ENCODE data around the gene OR6Y1.

OR6Y1 gene, protein sequence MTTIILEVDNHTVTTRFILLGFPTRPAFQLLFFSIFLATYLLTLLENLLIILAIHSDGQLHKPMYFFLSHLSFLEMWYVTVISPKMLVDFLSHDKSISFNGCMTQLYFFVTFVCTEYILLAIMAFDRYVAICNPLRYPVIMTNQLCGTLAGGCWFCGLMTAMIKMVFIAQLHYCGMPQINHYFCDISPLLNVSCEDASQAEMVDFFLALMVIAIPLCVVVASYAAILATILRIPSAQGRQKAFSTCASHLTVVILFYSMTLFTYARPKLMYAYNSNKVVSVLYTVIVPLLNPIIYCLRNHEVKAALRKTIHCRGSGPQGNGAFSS

DNA sequence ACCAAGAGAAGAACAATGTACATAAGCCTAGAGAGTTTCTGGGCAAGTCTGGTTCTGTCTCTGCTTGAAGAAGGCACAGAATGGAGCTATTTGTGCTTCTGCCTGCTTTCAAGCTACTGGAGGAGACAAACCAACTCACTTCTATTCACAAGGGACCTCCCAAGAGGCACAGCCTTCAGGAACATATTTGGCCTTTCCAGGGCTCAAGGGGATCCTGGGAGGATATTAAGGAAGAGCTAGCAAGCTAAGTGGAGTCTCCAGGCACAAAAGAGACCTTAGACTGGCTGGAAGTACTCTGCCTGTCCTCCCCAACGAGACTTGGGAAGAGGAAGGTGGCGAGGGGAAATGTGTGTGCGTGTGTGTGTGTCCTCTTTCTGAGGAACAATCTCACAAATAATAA is at the start of gene OR6Y1:
OR6Y1 (minus strand) TSS at position 54 of the 400 bp plus-strand sequence. CDS start 6,300 bp downstream, outside the sequence.
- intact Hi-C loops (cut with DNase I), result no loop called here

DNA sequence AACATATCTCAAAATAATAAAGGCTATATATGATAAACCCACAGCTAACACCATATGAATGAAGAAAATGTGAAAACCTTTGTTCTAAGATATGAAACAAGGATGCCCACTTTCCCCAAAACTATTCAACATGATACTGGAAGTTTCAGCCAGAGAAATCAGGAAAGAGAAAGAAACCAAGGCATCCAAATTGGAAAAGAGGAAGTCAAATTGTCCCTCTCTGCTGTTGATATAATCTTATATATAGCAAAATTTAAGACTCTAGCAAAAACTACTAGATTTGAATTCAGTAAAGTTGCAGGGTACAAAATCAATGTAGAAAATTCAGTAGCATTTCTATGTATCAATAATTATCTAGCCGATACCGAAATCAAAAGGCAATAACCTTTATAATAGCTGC is 46.5 kb upstream of the OR6Y1 start:
- no peak for DNase-seq
- intact Hi-C loops (cut with DNase I), result no loop called here

More for the DNA sequence above, at the start of gene OR6Y1:
- no peak for DNase-seq

DNA sequence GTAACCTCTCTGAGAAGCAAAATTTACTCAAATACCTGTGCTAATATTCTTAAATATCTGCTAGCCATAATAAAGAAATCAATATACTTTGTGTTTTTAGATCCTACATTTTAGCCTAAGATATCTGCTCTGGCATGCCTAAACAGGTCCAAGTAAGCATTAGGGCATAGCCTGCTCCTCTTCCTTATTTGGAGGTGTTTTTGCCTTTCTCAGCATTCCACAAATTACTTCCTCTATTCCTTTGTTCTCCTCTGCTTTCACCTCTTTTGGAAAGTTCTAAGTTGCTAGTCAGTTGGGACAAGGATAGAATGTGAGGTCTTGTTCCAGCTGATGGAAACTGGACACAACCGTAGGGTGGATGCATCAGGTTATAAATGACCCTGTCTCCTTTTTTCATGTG is 32.7 kb upstream of the OR6Y1 start:
- intact Hi-C loops (cut with DNase I), result no loop called here
- DNase-seq, result no peak

DNA sequence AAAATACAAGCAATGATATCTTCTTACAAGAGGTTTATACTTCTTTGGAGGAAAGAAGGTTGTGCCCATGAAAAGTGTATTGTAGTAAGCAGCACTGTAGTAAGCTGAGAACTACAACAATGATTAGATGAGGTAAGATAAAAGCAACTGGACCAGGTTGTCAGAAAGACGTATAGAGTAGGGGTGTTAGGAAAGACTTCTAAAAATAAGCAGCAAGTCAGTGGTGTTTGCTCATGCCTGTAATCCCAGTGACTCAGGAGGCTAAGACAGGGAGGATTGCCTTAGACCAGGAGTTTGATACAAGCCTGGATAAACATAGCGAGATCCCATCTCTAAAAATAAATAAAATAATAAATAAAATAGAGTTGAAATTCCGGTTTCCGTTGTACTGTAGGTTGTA is 29.8 kb upstream of the OR6Y1 start:
- DNase-seq, result no peak
- intact Hi-C loops (cut with DNase I), result no loop called here

DNA sequence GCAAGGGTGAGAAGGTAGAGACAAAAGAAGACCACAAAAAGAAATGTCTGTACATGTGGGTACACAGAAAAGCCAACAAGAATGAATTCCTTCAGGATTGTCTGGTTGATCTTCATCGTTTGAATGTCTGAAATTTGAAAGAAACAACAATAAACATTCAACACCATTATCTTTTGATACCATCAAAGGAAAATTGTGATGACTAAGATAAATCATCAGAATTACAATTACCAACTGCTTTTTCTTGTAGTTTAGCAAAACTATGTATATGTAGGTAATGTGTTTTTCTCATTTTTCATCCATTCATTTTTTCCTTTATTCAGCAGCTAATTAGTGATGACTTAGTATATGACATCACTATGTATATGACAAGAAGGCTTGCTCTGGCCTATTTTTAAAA is 25.5 kb upstream of the OR6Y1 start, which contains the start of gene OR10X1:
OR10X1 (minus strand) TSS at position 167 of the 400 bp plus-strand sequence; CDS start at position 167, 0 bp downstream.
- intact Hi-C loops (cut with DNase I), result no loop called here

DNA sequence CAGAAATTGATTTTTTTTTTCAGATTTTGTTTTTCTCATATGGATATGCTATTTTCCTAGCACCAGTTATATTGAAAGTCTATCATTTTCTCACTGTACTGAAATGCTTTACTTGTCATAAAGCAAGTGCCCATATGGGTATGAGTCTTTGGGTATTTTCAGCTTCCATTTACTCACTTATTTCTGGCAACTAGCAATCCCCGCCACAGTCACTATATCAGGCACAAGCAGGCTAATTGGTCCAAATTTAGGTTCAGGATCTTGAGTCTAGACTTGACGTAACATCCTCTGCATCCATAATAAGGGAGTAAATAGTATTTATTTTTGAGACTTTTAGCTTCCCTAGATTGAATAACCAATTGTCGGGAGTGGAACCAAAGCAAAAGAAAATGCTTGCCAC is 23.4 kb upstream of the OR6Y1 start:
- no peak for DNase-seq
- intact Hi-C loops (cut with DNase I), result no loop called here

More for the DNA sequence above, 25.5 kb upstream of the OR6Y1 start, which contains the start of gene OR10X1:
- no peak for DNase-seq

DNA sequence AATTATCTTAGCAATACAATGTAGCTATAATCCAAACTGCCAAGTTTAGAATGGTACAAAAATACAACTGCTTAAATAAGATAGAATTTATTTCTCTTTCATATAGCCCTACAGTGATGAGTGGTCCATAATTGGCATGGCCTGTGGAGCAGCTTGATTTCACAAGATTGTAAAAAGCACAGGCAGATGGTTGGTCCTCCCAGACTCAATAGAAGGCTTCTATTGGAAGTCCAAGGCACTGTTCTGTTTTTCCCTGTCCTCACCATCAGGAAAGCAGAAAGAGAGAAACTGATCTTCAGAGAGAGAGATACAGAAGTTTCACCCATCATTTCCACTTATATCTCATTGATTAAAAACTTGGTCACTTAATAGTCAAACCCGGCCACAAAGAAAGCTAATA is 18.0 kb upstream of the OR6Y1 start:
- intact Hi-C loops (cut with DNase I), result no loop called here
- no peak for DNase-seq

DNA sequence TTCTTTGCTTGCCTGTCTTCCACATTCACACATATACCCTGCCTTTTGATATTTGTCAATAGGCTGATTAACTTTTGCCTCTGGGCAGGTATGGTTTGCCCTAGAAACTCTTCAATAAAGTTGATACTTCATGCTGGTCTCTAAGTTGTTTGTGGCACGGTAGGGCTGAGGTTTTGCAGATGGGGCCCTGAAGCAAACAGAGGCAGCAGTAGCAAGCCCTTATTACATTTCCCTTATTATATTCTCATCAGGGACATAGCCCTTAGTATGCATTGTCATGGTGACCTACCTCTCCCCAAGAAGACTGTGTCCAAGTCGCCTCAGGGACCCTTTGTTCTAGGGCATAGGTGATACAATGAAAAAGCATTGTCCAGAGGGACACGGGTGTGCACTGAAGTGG is 16.3 kb upstream of the OR6Y1 start, which contains the start of gene OR6P1:
OR6P1 (minus strand) TSS at position 101 of the 400 bp plus-strand sequence. CDS start 6,976 bp downstream, outside the sequence.
- intact Hi-C loops (cut with DNase I), result no loop called here
- DNase-seq, result no peak

DNA sequence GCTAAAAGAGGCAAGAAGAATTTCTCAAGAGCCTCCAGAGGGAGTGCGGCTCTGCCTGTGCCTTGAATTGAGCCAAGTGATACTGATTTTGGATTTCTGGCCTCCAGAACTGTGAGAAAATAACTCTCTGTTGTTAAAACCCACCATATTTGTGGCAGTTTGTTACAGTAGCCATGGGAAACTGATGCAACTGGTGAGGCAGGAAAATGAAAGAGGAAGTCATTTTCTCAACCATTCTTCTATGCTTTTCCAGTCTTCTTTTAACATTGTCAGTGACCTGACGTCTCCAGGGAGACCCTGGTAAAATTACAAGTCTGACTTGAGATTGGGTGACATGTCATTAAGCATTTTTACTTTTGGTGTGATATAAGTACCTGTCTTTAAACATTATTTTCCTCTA is 10.4 kb upstream of the OR6Y1 start:
- intact Hi-C loops (cut with DNase I), result no loop called here
- DNase-seq, result no peak

DNA sequence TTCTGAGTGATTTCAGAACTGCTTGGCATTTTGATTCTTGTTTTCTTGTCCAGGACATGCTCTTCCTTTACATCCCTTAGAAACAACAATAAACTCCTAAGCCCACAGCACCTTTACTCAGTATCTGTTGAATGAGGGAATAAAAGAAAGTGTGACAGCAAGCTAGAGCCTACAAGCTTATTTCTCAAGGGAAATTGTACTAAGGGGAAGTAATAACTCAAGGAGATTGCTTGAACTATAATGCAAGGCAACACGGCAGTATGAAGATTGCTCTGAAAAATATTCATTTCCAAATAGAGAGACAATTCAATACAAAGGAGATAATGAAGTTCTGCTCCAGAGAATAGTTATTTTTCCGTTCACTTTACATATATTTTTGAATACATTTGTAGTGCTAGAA is 9.6 kb upstream of the OR6Y1 start:
- intact Hi-C loops (cut with DNase I), result no loop called here
- no peak for DNase-seq

DNA sequence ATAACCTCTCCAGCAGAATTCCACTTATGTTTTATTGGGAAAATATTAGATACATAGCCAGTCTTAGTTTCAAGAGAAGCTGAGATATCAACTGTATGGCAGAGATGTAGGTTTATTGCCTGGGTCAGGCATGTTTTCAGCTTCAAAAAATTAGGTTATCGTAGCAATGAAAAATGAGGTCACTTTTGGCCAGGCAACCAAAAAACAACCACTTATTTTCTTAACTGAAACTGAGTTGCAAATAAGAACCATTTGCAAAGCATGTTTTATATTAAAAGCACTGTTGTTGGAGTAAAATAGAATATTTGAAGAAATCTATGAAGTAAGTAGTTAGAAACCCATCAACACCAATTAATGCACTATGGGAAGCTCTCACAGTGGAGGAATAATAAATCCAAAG is 5.5 kb upstream of the OR6Y1 start:
- intact Hi-C loops (cut with DNase I), result no loop called here
- no peak for DNase-seq

DNA sequence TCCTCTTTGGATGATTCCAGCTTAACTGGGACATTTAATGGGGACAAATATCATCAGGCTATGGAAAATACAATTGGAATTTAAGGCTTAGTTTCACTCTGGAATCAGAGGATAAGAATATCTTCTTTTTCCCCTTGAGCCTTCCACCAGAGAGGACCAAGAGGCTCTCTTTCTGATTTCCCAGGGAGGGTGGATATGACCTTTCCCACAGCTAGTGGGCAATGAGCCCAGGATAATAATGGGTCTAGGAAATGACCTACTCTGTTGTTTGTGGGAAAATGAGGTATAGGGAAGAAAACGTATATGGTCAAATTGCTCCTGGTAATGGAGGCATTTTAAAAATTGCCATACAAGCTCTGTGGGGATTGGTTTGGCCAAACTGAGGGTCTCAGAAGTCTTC is 1.9 kb downstream of the OR6Y1 start:
- DNase-seq, result no peak

DNA sequence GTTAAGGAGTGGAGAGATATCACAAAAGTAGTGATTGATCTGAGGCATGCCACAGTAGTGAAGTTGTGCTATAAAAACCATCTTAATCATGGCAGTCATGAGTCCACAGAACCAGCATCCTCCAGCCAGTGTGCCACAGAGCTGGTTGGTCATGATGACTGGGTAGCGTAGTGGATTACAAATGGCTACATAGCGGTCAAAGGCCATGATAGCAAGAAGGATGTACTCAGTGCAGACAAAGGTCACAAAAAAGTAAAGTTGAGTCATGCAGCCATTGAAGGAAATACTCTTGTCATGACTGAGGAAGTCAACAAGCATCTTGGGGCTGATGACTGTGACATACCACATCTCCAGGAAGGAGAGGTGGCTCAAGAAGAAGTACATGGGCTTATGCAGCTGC is 6.7 kb downstream of the OR6Y1 start:
- intact Hi-C loops (cut with DNase I), result no loop called here
- DNase-seq, result no peak

More for the DNA sequence above, 1.9 kb downstream of the OR6Y1 start:
- intact Hi-C loops (cut with DNase I), result no loop called here

DNA sequence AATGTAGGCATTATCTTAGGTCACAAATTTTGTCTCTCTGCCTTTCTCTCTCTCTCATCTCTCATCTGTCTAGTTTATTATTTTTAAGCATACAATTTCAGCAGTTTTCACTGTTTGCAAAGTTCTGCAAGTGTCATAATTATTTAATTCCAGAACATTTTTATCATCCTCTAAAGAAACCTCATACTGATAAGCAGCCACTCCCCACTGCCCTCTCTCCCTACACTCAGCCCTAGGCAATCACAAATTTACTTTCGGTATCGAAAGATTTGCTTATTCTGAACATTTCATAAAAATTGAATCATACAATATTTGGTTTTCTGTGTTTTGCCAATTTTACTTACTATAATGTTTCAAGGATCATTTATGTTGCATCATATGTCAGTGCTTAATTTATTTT is 16.6 kb downstream of the OR6Y1 start:
- intact Hi-C loops (cut with DNase I), result no loop called here
- DNase-seq, result no peak

DNA sequence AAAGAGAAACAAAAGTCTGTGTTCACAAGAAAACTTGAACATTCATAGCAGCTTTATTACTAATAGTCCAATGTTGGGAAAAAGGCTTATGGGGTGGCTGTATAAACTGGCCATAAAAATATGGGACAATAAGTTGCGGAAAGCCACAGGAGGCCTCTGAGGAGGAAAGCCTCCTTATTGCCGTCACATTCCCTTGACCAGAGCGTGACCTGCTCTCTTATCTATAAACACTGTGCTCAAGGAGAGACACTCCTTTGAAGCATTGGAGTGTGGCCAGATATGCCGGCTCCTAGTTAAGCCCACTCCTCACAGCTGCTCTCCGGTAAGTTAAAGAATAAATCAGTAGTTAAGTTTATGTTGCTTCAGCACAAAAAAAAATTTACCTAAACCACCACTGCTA is 19.7 kb downstream of the OR6Y1 start:
- intact Hi-C loops (cut with DNase I), result no loop called here
- no peak for DNase-seq

DNA sequence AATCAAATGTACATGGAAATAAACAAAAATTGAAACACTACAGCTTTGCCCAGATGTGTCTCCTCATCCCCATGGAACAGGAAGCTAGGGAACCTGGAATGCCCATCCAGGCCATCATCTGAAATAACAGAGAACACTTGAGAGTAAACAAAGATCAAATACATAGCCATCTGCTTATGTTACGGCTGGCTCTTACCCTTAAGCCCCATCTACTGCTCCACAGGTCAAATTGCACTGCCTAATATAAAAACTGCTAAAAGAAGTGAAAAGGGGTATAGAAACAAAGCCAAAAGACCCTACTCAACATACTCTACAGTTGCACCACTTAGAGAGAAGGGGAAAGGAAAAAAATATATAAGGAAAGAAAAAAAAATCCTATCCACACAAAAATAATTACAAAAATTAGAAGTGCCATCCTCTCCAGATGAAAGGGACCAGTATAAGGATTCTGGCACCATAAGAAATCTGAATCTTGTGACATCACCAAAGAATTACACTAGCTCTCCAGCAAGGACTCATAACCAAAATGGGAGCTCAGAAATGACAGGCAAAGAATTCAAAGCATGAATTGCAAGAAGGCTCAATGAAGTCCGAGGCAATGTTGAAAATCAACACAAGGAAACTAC is 26.9 kb downstream of the OR6Y1 start:
- intact Hi-C loops (cut with DNase I), result loop anchor here (2.0 kb wide), 1 partner anchor 323 kb away; no protein-coding TSS in a partner anchor
- DNase-seq, result peak in 1 of 10 donors; percentile 12

DNA sequence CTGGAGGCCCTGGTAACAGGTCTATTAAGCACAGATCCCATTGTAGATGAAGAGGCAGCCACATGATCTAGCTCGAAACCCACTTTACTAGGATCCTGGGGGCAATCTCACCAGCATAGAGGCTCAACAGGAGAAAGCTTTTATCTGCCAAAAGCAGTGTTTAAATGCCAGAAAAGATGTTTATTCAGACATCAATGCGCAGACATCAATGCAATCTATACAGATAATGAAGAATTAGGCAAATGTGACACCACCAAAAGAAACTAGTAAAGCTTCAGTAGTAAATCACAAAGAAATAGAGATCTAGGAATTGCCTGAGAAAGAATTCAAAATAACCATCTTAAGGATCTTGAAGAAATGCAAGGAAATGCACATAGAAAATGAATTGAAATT is 32.5 kb downstream of the OR6Y1 start:
- DNase-seq, result no peak

DNA sequence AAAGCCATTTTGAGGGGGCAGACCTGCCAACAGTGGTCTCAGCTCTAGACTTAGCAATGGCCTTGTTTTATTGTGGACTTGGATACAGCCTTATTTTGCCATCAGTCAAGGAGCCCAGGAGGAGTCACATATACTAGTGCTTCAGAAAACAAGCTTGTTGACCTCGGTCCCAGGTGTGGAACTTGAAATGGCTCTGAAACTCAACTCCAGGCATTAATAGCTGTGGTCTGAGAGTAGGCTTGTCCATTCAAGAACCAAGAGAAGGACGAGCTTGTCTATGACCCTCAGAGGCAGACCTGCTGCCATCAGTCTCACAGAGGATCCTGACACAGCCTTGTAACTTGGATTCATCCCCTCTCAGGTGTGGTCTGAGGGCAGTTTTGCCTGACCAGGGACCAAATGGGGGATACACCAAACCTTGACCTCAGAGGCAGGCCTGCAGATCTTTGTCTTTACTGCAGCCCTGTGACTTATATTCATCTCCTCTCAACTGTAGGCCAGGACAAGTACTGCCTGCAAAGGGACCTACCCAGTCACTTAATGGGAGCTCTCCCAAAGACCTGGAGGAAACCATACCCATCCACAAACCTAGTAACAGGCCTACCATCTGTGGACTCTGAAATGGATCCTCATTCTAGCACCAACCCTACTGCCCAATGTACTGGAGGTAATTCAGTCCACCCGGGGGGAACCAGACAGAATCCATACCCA is 33.1 kb downstream of the OR6Y1 start:
- DNase-seq, result peak in 1 of 10 donors; percentile 44
- intact Hi-C loops (cut with DNase I), result no loop called here

More for the DNA sequence above, 32.5 kb downstream of the OR6Y1 start:
- intact Hi-C loops (cut with DNase I), result no loop called here

DNA sequence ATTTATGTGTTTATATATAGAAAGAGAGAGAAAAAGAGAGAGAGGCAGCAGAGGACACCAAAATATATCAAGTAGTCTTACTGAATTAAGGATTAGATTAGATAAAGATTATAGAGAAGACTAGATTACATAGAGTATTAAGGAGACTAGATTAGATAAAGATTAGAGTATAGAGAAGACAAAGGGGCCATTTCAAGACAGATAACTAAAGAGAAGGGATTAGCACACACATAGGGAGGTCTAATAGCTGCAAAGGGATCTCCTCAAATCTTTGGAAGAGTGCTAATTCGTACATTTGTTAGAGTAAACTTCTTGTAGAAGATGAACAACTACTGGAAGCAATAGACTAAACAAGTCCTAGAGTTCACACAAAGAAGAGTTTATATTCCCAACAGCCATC is 34.2 kb downstream of the OR6Y1 start:
- intact Hi-C loops (cut with DNase I), result no loop called here
- no peak for DNase-seq

DNA sequence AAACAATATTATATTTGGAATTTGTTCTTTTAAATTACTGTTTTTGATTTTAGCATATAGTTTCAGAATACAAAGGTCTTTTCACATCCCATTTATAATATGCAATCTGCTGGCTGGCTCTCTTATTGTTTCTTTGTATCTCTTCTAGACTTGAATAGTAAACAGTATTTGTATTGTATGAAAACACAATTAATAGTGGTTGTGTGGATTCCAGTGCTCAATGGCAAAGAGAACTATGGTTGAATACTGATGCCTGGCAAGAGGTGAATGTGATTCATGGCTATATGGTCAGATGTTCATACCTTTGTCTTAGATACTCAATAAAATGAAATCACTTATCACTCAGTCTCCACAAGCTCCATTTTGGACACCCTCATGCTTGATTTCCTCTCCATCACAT is 37.2 kb downstream of the OR6Y1 start:
- intact Hi-C loops (cut with DNase I), result no loop called here
- DNase-seq, result no peak

DNA sequence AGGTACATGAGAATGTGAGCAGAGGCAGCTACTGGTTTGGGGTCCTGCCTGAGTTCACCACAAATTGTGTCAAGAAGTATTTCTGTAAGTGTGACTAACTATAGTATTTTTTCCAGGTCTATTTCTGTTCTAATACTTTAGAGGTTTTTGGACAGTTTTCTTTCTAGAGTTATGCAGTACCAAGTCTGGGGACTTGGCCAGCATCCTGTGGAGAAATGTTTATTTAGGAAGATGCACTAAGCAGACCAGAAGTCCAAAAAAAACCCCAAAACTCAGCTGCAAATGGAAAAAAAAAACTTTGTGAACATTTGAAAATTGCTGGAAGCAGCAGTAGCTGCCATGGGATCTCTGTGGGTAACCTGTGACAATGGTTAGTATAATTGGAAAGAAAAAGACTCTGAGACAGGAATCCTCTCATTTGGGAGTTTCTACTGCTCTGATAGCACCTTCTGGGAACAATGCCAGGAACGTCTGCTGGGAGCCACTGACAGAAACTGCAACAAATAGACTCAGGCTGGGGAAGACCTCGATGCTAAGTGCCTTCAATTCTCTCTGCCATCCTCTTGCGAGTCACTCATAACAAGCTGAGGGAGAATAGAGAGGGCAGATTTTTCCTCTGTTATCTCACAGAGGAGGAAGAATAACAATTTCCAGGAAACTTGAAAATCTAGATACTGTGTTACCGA is 44.6 kb downstream of the OR6Y1 start:
- no peak for DNase-seq
- intact Hi-C loops (cut with DNase I), result loop anchor here (10.0 kb wide), 1 partner anchor 485 kb away; no protein-coding TSS in a partner anchor

All from posterior cingulate gyrus (tissue), 11 donors.